Activated CD4-positive, alpha-beta T cell treated with anti-CD3 and anti-CD28 coated beads, Interleukin-2, amount 50 U/mL, for 24 hours (primary cell): ENCODE results near the gene GABARAP.

Experiments used
- DNase-seq, 2 donors: peaks; one replicate each; pipeline ENCODE4 v3.0.0-alpha.2; 2020; ENCODE audit warnings: low read depth in 1 of 2, low spot score in 1 of 2

The GABARAP gene

DNA sequence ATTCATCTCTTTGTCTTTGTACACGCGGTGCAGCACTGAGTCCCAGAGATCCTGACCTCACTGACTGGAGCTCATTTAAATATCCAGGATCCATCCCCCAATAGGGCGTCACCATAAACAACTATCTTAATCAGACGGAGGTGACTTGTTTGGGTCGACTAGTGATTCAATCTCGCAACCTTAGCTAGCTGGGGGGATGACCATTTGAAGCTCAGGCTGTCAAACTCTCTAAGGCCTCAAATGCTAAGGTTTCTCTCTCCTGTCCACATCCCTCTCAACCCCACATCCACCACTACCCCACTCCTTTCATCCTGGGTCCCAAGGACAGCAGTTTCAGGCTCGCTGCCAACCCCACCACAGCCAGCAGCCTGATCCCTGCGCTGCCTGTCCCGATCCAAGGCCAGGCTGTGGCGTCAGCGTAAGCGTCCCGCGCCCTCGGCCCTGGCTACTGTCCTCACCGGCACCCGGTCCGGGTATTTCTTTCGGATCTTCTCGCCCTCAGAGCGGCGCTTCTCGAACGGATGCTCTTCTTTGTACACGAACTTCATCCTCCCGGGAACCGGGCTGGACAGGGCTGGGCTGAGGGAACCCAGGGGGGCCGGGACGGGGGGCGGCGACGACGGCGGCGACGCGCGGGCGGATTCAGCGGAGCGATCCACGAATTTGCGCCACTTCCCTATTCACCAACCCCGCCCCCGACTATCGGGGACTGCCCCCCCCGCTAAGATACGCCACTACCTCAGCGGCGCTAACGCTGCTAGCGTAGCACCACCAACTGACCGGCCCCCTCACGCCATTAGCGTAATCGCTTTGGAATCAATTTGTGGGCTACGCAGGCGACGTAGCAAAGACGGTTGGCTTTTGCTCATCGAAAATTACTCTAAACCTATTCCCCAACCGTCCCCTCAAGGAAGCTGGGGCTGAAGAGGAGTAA, at the start of gene GABARAP:
GABARAP (minus strand) TSS at position 667 of the 934 bp plus-strand sequence; CDS start at position 548, 119 bp downstream.
- DNase-seq = peak; percentile 90 to 94

DNA sequence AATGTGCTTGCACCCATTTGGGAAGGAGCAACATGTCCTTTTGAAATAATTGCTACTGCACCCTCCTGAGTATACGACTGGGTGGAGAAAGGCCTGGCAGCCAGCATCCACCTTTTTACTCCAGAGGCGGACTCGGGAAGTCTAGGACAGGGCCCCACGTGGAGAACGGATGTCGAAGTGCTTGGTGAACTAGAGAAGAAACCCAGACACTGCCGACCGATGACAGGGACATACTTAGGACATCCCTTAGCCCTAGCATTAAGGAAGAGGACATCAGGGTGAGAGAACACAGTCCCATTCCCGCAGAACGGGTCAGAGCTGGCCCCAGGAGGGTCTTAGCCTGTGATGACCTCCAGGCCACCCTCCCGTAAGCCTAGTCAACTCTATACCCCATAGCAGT, 48.4 kb upstream of the GABARAP start:
- DNase-seq = no peak

DNA sequence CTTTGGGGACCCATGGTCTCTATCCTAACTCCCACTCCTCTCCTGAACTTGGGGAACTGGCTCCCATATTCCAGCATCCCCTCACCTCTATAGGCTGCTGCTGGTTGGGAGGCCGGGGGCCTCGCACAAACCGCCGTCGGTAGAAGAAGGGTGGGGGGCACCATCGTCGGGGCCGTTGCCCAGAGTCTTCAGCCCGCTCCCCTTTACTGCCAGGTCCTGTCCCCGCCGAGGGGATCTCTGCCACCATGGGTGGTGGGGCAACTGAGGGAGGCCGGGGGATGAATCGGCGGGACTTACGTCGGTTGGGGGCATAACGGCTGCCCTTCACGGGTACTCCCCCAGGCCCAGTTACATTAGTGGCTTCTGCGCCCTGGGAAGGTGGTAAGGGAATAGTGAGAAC, 47.9 kb upstream of the GABARAP start:
- no peak for DNase-seq

DNA sequence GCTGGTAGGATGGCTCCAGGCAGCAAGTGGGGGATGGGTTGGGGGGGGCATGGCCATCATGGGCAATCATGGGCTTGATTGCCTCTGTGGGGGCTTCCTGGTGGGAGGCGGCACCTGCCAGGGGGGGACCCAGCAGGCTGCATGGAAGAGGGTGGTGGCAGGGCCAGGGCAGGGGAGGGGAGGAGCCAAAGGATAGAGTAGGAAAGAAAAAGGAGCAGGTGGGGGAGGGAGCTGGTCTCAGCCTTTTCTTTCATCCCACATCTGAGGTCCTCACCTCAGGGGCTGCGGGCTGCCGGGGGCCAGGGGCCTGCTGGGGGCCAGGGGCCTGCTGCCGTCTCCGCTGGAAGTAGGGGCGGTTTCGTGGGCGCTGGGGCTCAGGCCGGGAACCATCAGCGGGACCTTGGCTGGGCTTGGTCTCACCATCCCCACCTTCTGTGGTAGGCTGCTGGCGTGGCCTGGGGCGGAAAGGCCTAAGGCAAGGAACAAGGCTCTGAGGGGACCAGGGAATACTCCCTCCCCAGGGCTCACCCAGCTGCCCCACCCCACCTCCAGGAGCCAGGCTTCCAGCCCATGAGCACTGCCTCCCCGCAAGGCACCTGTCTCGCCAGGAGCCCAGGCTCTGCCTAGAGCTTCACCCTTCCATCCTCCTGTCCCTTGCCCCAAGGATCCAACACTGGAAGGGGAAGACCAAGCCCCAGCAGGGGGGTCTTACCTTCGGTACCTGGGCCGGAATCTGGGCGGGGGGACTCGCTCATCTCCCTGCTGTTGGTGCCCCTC, 47.2 kb upstream of the GABARAP start:
- no peak for DNase-seq

DNA sequence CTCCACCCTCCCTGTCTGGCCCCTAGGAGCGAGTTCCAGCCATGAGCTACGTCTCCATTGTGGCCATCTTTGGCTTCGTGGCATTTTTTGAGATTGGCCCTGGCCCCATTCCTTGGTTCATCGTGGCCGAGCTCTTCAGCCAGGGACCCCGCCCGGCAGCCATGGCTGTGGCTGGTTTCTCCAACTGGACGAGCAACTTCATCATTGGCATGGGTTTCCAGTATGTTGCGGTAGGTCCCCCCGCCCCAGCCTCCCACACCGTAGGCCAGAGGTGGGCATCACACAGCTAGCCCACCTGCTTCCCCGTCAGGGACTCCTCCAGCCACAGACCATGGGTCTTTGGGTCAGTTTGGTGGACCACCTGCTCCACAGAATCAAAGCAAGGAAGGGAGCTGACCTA, 43.4 kb upstream of the GABARAP start:
- DNase-seq = no peak

DNA sequence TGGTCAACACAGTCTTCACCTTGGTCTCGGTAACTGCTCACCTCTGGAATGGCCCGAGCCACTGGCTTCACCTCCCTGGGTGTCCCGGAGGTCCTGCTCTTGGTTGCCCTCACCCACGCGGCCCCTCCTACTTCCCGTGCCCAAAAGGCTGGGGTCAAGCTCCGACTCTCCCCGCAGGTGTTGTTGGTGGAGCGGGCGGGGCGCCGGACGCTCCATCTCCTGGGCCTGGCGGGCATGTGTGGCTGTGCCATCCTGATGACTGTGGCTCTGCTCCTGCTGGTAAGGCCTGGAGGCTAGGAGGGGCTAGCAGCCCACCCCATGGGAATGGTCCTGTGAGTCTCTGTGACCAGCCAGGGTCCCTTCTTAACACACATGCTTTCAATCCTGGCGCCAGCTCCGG, 42.7 kb upstream of the GABARAP start:
- DNase-seq = no peak

DNA sequence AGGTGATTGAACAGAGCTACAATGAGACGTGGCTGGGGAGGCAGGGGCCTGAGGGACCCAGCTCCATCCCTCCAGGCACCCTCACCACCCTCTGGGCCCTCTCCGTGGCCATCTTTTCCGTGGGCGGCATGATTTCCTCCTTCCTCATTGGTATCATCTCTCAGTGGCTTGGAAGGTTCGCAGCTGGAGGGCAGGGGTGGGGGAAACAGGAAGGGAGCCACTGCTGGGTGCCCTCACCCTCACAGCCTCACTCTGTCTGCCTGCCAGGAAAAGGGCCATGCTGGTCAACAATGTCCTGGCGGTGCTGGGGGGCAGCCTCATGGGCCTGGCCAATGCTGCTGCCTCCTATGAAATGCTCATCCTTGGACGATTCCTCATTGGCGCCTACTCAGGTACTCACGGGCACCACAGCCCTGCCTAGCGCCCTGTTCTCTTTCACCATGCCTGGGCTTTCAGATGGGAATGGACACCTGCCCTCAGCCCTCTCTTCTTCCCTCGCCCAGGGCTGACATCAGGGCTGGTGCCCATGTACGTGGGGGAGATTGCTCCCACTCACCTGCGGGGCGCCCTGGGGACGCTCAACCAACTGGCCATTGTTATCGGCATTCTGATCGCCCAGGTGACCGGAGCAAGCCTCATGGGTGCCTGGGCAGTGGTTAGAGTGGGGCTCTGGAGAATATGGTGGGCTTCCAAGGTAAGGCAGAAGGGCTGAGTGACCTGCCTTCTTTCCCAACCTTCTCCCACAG, 41.4 kb upstream of the GABARAP start:
- DNase-seq = no peak

DNA sequence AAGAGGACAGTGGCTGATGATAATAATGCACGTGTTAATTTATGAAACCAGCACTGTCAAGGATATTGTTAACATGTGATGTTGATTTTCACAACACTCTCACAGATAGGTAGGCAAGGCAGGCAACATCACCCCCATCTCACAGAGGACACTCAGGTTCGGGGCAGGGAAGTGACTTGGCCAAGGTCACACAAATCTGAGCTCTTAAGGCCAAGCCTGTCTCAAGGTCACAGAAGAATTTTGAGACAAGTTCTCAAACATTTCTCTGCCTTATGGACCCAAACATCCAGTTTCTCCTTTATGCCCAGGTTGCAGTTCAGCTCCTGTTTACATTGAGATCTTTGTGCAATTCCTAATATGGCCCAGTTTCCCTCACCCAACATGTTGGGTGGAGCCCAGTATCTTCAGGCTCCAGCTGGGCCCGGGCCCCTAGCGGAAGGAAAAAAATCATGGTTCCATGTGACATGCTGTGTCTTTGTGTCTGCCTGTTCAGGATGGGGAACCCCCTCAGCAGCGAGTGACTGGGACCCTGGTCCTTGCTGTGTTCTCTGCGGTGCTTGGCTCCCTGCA, 40.6 kb upstream of the GABARAP start:
- DNase-seq = no peak

DNA sequence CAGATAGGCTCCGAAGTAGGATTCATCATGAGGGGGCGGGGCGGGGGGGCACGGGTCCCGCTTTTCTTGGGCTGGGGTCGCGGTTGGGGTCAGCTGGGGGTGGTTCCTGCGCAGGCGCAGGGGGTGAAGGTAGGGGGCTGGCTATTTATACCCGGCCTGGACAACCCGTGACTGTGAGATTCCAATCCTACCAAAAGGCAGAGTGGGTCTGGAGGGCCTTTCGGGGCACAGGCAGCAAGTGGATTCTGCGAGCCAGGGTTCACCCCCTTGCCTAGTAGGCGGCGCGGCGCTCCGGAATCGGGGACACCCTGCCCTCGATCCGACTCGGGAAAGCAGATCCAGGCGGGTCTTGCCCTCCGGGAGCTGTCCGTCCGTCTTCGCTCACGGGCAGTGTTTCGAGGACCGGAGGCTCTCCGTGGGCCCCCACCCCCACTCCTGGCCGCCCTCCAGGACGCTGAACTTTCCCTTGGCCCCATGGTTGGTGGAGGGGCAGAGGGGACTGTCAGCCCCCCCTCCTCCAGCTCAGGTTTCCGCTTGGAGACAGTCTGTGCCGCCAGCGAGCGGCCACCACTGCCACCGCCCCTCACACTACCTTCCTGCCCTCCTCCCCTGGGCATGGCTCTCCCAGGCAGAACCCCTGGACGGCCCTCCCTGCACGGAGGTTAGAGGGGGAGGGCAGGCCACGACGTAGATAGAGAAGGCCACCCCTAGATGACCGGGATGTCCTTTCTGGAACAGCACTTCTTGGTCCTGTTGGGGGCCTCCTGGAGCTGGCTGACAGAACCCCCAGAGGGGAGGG, 39.9 kb upstream of the GABARAP start:
- DNase-seq = no peak

DNA sequence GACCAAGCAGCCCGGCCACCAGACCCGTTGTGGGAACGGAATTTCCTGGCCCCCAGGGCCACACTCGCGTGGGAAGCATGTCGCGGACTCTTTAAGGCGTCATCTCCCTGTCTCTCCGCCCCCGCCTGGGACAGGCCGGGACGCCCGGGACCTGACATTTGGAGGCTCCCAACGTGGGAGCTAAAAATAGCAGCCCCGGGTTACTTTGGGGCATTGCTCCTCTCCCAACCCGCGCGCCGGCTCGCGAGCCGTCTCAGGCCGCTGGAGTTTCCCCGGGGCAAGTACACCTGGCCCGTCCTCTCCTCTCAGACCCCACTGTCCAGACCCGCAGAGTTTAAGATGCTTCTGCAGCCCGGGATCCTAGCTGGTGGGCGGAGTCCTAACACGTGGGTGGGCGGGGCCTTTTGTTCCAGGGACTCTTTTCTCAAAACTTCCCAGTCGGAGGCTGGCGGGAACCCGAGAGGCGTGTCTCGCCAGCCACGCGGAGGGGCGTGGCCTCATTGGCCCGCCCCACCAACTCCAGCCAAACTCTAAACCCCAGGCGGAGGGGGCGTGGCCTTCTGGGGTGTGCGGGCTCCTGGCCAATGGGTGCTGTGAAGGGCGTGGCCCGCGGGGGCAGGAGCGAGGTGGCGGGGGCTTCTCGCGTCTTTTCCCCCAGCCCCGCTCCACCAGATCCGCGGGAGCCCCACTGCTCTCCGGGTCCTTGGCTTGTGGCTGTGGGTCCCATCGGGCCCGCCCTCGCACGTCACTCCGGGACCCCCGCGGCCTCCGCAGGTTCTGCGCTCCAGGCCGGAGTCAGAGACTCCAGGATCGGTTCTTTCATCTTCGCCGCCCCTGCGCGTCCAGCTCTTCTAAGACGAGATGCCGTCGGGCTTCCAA, 39.1 kb upstream of the GABARAP start, which contains the start of gene SLC2A4:
SLC2A4 (plus strand) TSS at position 645 of the 879 bp plus-strand sequence; CDS start at position 862, 217 bp downstream.
- peak; percentile 73 to 88 for DNase-seq

DNA sequence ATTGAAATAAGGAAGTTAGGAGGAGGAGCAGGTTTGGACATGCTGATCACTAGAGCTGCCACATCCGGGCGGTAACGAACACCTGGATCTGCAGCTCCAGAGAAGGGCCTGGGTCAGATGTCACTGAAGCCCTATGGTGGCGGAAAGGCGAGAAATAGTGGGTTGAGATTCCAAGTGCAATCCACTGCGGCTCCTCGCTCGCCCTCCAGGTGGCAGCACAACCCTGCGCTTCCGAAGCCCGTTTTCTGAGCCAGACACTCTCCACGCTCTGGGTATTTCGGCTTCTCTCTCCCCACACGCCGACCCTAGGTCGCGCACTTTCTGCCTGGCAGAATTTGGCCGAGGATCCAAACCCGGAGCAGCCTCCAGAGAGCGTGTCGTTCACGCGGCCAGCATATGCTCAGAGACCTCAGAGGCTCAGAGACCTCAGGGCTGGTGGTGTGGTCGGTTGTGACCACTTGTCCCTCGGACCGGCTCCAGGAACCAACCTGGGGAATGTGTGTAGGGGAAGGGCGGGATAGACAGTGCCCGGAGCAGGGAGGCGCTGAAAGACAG, 38.3 kb upstream of the GABARAP start:
- DNase-seq = peak; percentile 79 to 82

DNA sequence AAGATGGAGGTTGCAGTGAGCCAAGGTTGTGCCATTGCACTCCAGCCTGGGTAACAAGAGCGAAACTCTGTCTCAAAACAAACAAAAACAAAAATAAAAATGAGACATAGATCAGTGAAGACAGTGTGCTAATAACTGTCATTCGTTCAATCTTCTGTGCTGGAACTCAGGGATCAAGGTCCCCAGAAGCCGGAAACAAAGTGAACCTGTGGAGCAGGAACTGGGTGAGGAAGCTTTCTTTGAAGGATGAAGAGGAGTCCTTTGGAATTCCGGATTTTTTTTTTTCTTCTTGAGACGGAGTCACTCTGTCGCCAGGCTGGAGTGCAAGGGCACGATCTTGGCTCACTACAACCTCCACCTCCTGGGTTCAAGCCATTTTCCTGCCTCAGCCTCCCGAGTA, 37.2 kb upstream of the GABARAP start:
- DNase-seq = no peak

DNA sequence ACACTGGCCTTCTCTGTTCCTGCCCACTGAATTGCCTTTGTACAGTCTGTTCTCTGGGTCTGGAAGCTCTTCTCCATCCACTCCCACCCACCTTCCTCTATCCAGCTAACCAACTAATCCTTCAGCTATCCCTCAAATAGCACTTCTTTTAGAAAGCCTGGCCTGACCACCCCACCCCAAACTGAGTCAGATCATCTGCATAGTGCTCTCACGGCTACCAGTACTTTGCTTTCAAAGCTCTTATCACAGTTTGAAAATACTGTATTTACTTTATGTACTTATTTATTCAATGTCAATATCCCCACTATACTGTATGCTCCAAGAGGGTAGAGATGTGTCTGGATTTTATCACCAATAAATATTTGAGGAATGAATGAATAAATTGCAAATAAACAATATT, 24.5 kb upstream of the GABARAP start:
- no peak for DNase-seq

DNA sequence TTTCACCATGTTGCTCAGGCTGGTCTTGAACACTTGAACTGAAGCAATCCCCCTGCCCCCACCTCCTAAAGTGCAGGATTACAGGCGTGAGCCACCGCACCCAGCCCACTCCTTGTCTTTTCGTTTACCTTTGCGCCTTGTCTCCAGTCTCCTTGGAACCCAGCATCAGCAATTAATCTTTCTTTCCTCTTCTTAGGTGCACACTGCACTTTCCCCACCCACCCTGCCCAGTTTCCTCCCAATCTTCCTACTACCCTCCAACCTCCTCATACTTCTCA, 21.5 kb upstream of the GABARAP start:
- no peak for DNase-seq

DNA sequence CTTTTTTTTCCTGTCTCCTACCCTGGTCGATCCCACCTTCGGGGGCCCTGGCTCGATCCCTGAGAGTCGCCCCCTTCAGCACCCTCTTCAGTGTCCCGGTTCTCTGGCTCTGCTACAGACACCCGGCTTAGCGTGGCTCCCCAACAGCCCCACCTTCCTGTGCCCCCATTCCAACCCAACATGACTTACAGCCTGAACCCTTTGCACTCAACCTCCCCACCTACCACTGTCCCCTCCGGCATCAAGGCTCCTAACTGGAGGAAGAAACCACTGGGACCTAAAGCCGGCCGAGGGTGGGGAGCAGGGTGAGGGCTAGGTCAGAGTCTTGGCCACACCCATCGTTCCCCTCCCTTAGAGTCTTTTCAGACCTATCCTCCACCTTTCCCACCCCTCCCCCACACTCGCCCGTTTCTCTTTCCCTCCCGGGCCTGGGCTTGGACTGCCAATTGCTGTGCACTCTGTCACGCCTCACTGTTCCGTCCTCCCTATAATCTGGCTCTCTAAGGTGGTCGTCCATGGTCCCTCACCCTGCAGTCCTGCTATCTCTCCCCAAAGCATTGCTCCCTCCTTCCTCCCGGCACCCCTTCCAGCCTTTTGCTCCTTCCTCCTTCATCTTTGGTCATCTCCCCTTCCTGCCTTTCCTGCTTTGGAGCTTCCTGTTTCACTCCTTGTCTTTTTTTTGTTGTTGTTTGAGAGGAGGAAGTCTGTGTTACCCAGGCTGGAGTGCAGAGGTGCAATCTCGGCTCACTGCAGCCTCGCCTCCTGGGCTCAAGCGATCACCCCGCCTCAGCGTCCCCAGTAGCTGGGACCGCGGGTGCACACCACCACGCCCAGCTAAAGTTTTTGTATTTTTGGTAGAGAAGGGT, 20.9 kb upstream of the GABARAP start:
- no peak for DNase-seq

DNA sequence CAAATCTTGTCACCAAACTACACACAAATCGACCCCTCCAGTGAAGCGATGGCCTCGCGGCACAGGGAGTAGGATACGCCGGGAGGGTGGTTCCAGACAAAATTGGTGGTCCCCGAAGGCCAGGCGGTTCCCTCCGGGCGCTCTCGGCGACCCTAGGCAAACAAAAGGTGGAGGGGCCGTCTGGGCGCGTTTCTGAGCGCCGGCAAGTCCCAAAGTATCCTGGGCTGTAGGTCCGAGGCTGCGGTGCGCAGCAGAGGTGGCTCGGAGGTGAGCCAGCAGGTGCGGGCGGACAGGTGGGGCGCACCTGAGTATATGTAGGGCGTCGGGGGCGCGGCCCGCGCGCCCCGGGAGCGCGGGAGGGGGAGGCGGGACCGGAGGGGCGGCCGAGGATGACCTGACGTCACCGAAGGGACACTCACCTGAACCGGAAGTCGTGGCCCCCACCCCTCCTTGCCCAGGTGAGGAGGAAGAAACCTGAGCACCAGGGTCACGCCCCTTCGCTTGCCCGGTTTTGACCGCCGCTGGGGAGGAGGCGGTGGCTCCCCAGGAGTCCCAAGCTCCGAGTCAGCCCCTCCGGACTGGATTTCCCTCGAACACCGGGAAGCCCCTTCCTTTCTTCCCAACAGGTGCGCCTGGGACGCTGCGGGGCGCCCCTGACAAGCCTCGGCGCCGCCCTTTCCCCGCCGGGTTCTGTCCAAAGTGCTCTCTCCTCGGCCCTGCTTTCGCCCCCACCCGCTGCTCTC, 20.1 kb upstream of the GABARAP start, which contains the start of gene CLDN7:
CLDN7 (minus strand) TSS at position 287 of the 743 bp plus-strand sequence. CDS start 435 bp downstream, outside the sequence.
- no peak for DNase-seq
